ENCODE results near the gene EMP1.

DNA sequence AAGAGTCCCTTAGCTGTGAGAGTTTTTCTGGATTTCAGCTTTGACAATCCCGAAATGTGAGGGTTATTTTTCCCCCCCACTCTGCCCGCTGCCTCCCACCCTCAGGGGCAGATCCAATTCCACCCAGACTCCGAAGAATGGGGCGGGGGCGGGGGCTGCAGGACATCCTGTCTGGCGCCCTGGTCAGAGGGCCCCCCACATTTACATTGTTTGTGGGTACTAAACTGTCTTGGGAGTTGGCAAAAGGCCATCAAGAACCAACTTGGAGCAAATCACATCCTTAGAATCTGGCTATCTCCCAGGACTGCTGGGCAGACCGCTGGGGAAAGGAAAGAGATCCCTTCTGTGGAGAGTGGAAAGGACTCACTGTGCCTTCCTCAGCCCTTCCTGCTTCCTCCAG lies 2.4 kb downstream of the EMP1 start:
- TF ChIP-seq, protein P1, sequence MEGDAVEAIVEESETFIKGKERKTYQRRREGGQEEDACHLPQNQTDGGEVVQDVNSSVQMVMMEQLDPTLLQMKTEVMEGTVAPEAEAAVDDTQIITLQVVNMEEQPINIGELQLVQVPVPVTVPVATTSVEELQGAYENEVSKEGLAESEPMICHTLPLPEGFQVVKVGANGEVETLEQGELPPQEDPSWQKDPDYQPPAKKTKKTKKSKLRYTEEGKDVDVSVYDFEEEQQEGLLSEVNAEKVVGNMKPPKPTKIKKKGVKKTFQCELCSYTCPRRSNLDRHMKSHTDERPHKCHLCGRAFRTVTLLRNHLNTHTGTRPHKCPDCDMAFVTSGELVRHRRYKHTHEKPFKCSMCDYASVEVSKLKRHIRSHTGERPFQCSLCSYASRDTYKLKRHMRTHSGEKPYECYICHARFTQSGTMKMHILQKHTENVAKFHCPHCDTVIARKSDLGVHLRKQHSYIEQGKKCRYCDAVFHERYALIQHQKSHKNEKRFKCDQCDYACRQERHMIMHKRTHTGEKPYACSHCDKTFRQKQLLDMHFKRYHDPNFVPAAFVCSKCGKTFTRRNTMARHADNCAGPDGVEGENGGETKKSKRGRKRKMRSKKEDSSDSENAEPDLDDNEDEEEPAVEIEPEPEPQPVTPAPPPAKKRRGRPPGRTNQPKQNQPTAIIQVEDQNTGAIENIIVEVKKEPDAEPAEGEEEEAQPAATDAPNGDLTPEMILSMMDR (conservative IDR thresholded peaks at IDR 0.05; ENCODE audit: low read depth in 2 of 2) = no peak
- TF ChIP-seq, protein P2, sequence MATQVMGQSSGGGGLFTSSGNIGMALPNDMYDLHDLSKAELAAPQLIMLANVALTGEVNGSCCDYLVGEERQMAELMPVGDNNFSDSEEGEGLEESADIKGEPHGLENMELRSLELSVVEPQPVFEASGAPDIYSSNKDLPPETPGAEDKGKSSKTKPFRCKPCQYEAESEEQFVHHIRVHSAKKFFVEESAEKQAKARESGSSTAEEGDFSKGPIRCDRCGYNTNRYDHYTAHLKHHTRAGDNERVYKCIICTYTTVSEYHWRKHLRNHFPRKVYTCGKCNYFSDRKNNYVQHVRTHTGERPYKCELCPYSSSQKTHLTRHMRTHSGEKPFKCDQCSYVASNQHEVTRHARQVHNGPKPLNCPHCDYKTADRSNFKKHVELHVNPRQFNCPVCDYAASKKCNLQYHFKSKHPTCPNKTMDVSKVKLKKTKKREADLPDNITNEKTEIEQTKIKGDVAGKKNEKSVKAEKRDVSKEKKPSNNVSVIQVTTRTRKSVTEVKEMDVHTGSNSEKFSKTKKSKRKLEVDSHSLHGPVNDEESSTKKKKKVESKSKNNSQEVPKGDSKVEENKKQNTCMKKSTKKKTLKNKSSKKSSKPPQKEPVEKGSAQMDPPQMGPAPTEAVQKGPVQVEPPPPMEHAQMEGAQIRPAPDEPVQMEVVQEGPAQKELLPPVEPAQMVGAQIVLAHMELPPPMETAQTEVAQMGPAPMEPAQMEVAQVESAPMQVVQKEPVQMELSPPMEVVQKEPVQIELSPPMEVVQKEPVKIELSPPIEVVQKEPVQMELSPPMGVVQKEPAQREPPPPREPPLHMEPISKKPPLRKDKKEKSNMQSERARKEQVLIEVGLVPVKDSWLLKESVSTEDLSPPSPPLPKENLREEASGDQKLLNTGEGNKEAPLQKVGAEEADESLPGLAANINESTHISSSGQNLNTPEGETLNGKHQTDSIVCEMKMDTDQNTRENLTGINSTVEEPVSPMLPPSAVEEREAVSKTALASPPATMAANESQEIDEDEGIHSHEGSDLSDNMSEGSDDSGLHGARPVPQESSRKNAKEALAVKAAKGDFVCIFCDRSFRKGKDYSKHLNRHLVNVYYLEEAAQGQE (IDR thresholded peaks at IDR 0.05; ENCODE audit: unreplicated experiment) = no peak
- TF ChIP-seq EZH2 (IDR thresholded peaks at IDR 0.05; ENCODE audit: low read depth, unreplicated experiment) = no peak
- no peak for TF ChIP-seq POLR2AphosphoS5 (IDR thresholded peaks at IDR 0.05; ENCODE audit: low read depth)
- TF ChIP-seq ZNF114 (CRISPR knock-in tag; IDR thresholded peaks at IDR 0.05) = no peak
- no peak for TF ChIP-seq EZH2phosphoT487 (IDR thresholded peaks at IDR 0.05; ENCODE audit: unreplicated experiment)
- TF ChIP-seq CREB1 (CRISPR knock-in tag; IDR thresholded peaks at IDR 0.05; ENCODE audit: low read depth) = no peak
- TF ChIP-seq, protein P3, sequence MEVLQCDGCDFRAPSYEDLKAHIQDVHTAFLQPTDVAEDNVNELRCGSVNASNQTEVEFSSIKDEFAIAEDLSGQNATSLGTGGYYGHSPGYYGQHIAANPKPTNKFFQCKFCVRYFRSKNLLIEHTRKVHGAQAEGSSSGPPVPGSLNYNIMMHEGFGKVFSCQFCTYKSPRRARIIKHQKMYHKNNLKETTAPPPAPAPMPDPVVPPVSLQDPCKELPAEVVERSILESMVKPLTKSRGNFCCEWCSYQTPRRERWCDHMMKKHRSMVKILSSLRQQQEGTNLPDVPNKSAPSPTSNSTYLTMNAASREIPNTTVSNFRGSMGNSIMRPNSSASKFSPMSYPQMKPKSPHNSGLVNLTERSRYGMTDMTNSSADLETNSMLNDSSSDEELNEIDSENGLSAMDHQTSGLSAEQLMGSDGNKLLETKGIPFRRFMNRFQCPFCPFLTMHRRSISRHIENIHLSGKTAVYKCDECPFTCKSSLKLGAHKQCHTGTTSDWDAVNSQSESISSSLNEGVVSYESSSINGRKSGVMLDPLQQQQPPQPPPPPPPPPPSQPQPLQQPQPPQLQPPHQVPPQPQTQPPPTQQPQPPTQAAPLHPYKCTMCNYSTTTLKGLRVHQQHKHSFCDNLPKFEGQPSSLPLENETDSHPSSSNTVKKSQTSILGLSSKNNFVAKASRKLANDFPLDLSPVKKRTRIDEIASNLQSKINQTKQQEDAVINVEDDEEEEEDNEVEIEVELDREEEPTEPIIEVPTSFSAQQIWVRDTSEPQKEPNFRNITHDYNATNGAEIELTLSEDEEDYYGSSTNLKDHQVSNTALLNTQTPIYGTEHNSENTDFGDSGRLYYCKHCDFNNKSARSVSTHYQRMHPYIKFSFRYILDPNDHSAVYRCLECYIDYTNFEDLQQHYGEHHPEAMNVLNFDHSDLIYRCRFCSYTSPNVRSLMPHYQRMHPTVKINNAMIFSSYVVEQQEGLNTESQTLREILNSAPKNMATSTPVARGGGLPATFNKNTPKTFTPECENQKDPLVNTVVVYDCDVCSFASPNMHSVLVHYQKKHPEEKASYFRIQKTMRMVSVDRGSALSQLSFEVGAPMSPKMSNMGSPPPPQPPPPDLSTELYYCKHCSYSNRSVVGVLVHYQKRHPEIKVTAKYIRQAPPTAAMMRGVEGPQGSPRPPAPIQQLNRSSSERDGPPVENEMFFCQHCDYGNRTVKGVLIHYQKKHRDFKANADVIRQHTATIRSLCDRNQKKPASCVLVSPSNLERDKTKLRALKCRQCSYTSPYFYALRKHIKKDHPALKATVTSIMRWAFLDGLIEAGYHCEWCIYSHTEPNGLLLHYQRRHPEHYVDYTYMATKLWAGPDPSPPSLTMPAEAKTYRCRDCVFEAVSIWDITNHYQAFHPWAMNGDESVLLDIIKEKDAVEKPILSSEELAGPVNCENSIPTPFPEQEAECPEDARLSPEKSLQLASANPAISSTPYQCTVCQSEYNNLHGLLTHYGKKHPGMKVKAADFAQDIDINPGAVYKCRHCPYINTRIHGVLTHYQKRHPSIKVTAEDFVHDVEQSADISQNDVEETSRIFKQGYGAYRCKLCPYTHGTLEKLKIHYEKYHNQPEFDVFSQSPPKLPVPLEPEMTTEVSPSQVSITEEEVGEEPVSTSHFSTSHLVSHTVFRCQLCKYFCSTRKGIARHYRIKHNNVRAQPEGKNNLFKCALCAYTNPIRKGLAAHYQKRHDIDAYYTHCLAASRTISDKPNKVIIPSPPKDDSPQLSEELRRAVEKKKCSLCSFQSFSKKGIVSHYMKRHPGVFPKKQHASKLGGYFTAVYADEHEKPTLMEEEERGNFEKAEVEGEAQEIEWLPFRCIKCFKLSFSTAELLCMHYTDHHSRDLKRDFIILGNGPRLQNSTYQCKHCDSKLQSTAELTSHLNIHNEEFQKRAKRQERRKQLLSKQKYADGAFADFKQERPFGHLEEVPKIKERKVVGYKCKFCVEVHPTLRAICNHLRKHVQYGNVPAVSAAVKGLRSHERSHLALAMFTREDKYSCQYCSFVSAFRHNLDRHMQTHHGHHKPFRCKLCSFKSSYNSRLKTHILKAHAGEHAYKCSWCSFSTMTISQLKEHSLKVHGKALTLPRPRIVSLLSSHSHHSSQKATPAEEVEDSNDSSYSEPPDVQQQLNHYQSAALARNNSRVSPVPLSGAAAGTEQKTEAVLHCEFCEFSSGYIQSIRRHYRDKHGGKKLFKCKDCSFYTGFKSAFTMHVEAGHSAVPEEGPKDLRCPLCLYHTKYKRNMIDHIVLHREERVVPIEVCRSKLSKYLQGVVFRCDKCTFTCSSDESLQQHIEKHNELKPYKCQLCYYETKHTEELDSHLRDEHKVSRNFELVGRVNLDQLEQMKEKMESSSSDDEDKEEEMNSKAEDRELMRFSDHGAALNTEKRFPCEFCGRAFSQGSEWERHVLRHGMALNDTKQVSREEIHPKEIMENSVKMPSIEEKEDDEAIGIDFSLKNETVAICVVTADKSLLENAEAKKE (CRISPR knock-in tag; IDR thresholded peaks at IDR 0.05) = no peak
- no peak for TF ChIP-seq ZNF331 (CRISPR knock-in tag; IDR thresholded peaks at IDR 0.05; ENCODE audit: low read depth)
- TF ChIP-seq, protein P4, sequence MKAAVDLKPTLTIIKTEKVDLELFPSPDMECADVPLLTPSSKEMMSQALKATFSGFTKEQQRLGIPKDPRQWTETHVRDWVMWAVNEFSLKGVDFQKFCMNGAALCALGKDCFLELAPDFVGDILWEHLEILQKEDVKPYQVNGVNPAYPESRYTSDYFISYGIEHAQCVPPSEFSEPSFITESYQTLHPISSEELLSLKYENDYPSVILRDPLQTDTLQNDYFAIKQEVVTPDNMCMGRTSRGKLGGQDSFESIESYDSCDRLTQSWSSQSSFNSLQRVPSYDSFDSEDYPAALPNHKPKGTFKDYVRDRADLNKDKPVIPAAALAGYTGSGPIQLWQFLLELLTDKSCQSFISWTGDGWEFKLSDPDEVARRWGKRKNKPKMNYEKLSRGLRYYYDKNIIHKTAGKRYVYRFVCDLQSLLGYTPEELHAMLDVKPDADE (IDR thresholded peaks at IDR 0.05) = no peak
- TF ChIP-seq JUNB (IDR thresholded peaks at IDR 0.05; ENCODE audit: unreplicated experiment) = no peak
- no peak for TF ChIP-seq STAT1 (IDR thresholded peaks at IDR 0.05; ENCODE audit: unreplicated experiment)
- TF ChIP-seq NANOG (IDR thresholded peaks at IDR 0.05; ENCODE audit: borderline replicate concordance) = no peak

Data from GM23338 (cell line).